ENCODE data around the gene SH3BP5.

The SH3BP5 gene

DNA sequence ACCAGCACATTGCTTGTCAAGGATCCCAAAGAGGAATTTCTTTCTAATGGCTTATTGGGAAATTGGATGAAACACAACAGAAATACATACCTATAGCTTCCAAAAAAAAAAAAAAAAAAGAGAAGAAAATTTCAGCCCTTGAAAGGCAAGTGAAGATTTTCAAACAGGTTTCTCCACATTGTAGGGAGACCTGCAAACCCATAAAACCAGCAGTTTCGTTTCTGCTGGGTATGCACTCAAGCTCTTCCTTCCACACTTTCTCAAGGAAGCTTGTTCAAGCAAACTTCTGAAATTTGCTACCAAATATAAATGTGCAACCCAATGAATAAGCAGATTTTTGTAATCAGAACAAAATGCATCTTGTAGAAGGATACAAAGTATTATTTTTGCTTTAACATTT, 15.9 kb upstream of the SH3BP5 start:
- Histone ChIP-seq H3K27ac (no peak overlapping the region), H3K27me3 (no peaks in the 10 kb centered on the region), H3K9me3 (peaks cover 6 to 17% (median 12%) of the 10 kb centered on the region in 3 donors), H3K36me3 (no peaks in the 10 kb centered on the region), H3K4me1 (no peaks in the 10 kb centered on the region), H3K4me3 (no peak overlapping the region)
- no peak for DNase-seq
- TF ChIP-seq, protein P1, sequence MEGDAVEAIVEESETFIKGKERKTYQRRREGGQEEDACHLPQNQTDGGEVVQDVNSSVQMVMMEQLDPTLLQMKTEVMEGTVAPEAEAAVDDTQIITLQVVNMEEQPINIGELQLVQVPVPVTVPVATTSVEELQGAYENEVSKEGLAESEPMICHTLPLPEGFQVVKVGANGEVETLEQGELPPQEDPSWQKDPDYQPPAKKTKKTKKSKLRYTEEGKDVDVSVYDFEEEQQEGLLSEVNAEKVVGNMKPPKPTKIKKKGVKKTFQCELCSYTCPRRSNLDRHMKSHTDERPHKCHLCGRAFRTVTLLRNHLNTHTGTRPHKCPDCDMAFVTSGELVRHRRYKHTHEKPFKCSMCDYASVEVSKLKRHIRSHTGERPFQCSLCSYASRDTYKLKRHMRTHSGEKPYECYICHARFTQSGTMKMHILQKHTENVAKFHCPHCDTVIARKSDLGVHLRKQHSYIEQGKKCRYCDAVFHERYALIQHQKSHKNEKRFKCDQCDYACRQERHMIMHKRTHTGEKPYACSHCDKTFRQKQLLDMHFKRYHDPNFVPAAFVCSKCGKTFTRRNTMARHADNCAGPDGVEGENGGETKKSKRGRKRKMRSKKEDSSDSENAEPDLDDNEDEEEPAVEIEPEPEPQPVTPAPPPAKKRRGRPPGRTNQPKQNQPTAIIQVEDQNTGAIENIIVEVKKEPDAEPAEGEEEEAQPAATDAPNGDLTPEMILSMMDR (IDR thresholded peaks at IDR 0.05) = no peak
- intact Hi-C loops (cut with DNase I; ENCODE audit: low total_unique reads) = no loop called here

DNA sequence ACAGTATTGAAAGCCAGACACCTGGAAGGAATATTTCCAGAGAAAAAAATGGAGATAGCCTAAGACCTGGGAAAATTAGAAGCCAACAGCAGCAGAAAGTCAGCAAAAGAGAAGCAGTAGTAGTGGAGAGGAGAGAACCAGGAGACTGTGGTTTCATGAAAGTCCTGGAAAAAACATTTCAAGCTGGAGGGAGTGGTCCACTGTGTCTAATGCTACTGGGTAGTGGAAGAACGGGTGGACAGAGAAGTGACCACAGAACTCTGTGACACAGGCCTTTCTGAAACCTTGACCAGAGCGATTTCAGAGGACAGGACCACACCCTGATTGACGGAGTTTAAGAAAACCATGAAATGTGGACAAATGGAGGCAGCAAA, 15.3 kb upstream of the SH3BP5 start:
- H3K27me3 ChIP-seq = no peaks in the 10 kb centered on the region
- intact Hi-C loops (cut with DNase I; ENCODE audit: low total_unique reads) = no loop called here
- no peaks in the 10 kb centered on the region for H3K4me1 ChIP-seq
- no peak for DNase-seq
- no peak overlapping the region for H3K4me3 ChIP-seq
- no peaks in the 10 kb centered on the region for H3K36me3 ChIP-seq
- TF ChIP-seq, protein P1 (IDR thresholded peaks at IDR 0.05) = no peak
- peaks cover 6 to 17% (median 12%) of the 10 kb centered on the region in 3 donors for H3K9me3 ChIP-seq
- H3K27ac ChIP-seq = no peak overlapping the region

DNA sequence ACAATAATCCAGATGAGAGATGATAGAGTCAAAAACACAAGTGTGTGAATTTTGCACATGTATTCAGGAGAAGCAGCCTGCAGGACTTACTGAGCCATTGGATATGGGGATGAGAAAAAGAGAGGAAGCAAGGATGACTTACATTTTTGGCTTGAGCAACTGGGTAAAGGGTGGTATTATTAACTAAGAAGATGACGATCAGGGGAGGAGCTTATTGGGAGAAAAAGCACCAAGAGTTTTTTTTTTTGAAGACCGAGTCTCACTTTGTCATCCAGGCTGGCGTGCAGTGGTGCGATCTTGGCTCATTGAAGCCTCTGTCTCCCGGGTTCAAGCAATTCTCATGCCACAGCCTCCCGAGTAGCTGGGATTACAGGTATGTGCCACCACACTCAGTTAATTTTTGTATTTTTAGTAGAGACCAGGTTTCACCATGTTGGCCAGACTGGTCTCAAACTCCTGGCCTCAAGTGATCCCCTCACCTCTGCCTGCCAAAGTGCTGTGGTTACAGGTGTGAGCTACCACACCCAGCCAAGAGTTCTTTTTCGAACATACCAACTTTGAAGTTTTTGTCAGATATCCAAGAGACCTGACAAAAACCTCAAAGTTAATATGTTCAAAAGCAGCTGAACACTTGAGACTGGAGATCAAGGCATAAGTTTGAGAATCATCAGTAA, 14.8 kb upstream of the SH3BP5 start:
- Histone ChIP-seq H3K27ac (no peak overlapping the region), H3K27me3 (no peaks in the 10 kb centered on the region), H3K4me1 (no peaks in the 10 kb centered on the region), H3K36me3 (no peaks in the 10 kb centered on the region), H3K9me3 (peaks cover 6 to 17% (median 9%) of the 10 kb centered on the region in 3 donors), H3K4me3 (no peak overlapping the region)
- intact Hi-C loops (cut with DNase I; ENCODE audit: low total_unique reads) = no loop called here
- TF ChIP-seq, protein P1 (IDR thresholded peaks at IDR 0.05) = no peak
- no peak for DNase-seq

DNA sequence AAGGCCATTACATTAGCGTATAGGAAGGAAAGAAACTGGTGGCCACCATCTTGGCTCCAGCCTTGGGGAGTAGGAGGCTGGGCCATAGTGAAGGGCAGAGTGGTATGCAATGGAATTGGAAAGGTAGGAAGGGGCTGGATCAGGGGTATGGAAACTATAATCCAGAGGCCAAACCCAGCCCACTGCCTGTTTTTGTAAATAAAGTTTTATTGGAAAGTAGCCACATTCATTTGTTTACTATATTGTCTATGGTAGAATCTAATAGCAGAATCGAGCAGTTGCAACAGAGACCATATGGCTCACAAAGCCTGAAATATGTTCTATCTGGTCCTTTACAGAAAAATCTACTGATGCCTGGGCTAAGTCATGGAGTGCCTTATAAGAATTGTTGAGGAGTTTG, 14.1 kb upstream of the SH3BP5 start:
- H3K27ac ChIP-seq = no peak overlapping the region
- H3K4me1 ChIP-seq = no peaks in the 10 kb centered on the region
- intact Hi-C loops (cut with DNase I; ENCODE audit: low total_unique reads) = no loop called here

DNA sequence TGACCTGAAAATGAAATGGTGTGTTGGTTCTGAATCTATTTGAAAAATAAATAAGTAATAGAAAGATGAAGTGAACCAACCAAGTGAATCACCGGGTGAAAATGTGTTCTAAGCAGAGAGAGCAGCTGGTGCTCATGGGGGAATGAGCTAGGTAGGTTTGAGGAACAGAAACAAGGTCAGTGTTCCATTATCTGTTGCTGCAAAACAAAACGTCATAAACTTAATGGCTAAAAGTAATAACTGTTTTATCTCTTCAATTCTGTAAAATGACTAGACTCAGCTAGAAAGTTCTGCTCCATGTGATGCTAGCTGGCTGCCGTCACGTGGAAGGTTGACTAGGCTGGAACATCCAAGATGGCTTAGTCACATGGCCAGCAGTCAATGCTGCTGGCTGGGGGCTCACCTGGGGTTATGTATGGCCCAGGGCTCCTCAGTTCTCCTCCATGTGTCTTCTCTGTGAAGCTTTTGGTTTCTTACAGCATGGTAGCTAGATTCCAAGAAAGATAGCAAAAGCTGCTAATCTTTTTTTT, 13.3 kb upstream of the SH3BP5 start:
- Histone ChIP-seq H3K27ac (no peak overlapping the region), H3K36me3 (no peaks in the 10 kb centered on the region), H3K4me1 (no peaks in the 10 kb centered on the region), H3K4me3 (no peak overlapping the region), H3K27me3 (no peaks in the 10 kb centered on the region), H3K9me3 (peaks cover 0 to 4% (median 0%) of the 10 kb centered on the region in 3 donors)
- DNase-seq = no peak
- TF ChIP-seq, protein P1 (IDR thresholded peaks at IDR 0.05) = no peak
- intact Hi-C loops (cut with DNase I; ENCODE audit: low total_unique reads) = no loop called here

More for the DNA sequence above, 14.1 kb upstream of the SH3BP5 start:
- TF ChIP-seq, protein P1 (IDR thresholded peaks at IDR 0.05) = no peak
- Histone ChIP-seq H3K9me3 (peaks cover 4 to 12% (median 5%) of the 10 kb centered on the region in 3 donors), H3K4me3 (no peak overlapping the region), H3K36me3 (no peaks in the 10 kb centered on the region), H3K27me3 (no peaks in the 10 kb centered on the region)
- DNase-seq = no peak
